GM19397 (cell line): ENCODE results near the gene PRKCE.
"Not testable (repeated sequence)": the region's sequence is repeated elsewhere in the genome, so short reads cannot be mapped to it uniquely, and the experiment has no call there.

Experiments
- ATAC-seq: cut with Tn5 transposase; IDR thresholded peaks from one replicate; pipeline ENCODE4 v1.9.1; 2021; ENCODE audit warnings: mild to moderate bottlenecking, moderate library complexity; ENCODE audit not compliant: unreplicated experiment

The PRKCE gene

DNA sequence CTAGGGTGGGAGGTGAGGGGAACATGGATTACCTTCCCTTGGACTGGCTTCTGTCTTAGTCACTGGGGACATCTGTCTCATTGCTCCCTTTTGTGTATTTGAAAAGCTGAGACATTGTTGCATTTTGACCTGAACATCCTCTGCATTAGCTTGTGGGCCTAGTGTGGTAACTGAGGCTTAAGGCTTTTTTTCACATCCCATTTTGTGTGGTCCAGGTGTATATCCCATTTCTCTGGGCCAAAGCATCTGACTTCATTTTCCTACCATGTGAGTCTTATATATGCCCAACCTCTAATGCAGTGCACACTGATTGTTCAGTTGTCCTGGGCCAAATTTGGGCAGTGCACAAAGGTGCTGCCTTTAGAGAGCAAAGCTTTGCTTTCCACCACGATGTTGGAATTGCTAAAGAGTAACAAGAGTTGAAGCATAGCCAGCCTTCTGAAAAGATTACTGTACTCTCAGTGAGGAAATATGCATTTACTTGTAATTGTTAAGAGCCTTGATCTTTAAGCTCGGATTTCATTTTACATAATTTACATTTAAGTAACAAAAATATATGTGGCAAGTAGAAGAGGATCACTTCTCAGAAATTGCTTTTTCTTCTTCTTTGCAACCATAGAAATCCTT, 13.3 kb downstream of the PRKCE start:
- ATAC-seq, result peak; percentile 48

DNA sequence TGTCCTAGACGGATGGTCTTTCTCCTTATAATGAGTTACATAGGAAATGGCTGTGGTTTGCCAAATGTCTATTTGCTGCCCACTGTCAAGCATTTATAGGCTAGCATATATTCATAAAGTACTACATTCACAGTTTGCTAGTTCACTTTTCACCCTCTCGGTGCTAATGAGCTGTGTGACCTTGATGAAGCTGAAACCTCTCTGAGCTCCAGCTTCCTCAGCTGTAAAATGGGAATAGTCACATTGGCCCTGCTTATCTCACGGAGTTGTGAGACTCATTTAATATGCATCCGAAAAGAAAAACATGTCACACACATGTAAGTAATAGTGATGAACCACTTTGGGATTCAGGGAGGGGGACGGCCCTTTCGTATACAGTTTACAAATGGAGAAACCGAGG, 17.0 kb downstream of the PRKCE start:
- no peak for ATAC-seq

DNA sequence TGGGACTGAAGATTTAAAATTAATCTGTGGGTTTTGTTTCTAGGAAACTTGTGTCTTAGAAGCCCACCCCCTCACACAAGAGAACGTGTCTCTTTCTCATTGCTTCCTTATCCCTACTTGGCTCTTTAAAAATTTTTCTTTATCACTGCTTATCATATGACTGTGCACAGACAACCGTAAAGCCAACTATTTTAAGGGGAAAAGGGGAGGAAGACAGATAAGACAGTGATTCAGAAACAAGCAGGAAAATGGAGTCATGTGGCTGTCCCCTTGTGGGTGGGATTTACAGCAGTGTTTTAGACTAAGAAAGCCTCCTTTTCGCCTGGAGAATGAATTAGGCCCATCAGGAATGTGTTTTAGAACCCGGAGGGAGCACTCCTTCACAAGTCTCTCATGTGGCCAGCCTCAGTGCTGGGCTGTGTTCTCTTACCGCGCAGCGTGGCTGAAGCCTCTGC, 17.6 kb downstream of the PRKCE start:
- ATAC-seq, result no peak

DNA sequence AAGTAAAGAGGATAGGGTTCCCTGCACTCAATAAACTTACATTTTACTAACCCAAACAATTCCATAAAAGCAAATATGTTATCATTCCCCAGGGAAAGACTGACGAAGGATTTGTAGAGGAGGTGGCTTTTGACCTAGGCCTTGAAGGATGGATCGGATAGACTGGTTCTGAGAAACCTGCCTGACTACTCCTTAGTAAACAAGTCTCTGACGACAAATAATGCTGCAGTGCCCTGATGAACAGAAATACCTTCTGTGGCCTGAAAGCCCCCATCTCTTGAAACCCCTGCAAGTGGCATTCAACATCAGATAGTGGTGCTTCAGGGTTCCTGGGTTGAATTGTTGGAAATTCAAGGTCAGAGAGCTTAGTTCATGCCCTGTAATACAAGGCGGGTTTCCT, 19.2 kb downstream of the PRKCE start:
- no peak for ATAC-seq

DNA sequence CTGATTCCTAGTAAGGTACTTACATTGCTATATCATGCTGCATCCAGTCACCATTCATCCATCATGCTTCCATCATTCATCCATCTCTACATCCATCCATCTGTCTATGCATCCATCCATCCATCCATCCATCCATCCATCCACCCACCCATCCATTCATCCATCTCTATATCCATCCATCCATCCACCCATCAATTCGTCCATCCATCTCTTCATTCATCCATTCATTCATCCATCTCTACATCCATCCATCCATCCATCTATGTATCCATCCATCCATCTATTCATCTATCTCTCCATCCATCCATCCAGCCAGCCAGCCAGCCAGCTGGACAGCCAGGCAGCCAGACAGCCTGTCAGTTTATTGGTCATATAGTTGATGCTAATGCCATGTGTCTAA, 20.7 kb downstream of the PRKCE start:
- no peak for ATAC-seq

DNA sequence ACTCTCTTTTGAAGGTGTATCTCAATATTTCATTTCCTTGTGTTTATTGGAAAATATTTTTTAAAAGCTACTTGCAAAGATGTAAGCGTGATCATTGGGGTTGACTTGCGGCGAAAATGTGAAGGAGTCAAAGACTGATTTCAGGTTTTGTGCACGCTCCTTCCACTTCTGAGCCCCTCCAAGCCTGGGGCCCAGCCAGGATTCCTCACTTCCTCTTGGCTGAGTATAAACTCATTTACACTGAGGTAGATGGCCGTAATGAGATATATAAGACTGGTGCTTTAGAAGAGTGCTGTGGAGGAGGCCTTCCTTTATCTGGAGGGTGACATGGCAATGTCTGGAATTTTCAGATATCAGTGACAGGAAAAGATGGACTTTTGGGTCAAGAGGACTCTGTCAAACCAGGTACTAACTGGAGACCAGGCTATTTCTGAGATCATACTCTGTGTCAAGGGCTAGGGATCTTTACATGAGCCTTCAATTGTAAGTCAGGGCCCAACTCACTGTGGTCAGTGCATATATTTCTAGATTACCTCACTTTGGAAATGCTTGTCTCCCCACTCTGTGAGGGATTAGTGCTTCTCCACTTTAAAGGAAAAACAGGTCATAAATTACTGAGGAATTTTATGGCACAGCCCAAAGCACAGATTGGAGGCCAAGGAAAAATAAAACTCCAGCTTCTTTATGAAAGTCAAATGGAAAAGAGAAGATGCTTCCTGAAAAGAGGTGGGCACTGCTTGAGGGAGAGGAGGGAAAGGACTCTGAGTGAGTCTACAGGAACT, 22.8 kb downstream of the PRKCE start:
- no peak for ATAC-seq

DNA sequence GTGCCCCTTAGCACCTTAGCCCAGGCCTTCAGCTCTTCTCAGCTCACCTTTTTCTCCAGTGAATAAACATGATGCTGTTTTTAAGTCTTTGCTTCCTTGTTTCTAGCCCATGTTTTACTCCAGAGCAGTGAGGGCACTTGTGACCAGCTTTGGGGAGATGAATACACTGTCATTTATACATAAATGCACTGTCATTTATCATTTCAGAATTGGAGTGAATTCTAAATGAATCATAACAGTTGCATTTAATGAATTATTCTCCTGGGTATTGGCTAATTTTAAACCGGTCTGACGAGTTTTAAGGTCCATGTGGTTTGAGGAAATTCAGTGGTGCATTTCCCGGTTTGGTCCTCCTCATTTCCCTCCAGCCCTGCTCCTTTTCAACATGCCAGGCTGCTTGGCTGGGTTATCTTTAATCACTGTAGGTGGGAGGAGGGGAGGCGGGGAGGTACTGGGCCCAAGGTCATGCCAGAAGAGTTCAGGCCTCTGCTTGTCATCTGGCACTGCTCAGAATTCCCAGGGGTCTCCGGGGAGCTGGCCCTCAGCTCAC, 23.9 kb downstream of the PRKCE start:
- no peak for ATAC-seq

DNA sequence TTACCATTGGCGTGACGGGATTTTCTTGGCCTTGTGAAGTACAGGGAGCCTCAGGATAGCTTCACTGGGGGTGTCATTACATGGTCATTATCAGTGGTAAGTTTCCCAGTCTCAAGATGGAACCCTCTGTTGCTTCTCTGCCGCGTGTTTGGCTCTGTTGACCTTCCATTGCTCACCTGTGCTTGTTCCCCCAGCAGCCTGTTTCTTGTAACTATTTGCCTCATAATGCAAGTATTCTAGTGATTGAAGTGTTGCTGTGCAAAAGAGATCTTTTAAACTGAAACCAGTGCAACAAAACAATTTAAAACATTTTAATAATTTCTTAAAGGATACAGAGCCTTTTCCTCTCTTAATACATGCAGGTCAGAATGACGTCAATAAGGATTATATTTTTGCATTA, 24.6 kb downstream of the PRKCE start:
- no peak for ATAC-seq

DNA sequence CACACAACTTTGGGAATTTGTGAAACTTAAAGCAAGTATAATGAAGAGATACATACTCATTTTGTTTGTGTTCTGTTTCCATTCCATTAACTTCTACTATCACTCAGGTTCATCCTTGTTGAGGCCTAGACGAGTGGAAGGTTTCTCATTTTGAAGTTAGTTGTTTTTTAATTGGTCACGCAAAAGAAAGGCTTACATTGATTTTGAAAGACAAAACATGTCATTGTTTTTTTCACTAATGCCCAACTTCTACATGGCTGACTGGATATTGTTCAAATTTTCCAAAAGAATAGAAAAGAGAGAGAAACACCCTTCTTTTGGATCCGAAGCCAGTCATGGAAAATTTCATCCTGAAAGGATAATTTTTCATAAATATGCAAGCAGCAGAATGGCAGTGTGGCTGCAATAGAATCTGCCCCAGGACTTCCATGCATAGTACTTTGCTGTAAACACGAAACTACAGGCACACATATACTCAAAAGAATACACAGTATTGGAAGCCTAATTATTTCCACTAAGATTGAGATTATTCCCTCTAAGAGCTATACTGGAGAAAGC, 27.4 kb downstream of the PRKCE start:
- ATAC-seq, result no peak

DNA sequence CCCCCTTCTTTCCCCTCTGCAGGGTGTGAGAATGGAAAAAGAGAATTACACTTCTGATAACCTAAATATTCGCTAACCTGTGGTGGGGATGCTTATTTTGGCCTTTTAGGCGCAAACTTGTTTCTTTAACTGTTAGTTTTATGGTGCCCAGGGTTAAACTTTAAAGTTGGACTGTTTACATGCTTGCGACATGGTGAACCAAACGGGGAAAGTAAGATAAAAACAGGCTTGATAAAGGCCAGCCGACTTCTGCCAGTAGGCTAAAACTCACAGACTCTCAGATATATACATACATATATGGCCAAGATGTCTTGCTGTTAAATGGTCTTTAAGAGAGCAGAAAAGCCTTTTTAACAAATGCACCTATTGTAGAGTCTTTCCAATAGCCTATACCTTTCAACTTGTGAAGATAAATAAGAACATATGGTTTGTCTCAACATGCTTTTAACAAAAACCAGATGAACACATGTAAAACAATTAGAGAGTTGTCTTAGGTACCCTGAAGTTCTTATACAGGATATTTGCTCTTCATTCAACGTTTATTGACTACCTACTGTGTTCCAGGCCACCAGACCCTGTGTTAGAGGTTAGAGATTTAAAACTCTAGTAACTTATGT, 29.0 kb downstream of the PRKCE start:
- no peak for ATAC-seq

DNA sequence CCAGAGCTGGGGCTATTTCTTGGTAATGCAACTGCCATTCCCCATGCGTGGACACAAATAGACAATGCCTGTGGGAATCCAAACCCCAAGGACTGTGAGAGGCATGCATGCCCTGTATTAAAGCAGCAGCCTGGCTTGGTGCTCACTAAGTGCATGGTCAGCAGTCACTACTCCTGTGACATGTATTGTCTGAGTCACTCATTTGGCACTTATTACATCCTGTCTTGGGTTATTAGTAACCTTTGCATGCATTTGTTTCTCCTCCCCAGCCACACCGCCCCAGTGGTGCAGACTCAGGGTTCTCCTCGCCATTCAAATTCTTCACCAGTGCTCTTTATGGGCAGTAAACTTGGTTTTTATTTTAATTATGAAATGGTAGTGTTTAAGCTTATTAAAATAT, 30.2 kb downstream of the PRKCE start:
- peak; percentile 83 for ATAC-seq

DNA sequence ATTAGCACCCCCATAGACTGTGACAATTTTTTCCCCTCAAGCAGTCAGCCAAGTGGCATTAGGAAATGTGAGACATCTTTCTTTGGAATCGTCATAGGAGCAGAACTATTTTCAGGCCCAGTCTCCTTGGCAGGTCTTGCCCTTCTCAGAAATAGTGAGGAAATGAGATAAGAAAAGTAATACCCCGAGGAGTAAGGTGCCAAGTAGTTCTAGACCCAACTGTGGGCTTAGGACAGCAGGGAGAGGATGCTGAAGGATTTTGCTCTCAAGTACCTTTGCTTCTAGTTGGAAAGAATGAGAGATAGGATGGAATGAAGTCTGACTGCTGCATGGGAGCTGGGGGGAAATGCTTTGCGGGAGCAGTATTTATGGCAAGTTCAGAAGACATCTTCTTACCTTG, 31.8 kb downstream of the PRKCE start:
- ATAC-seq, result no peak

DNA sequence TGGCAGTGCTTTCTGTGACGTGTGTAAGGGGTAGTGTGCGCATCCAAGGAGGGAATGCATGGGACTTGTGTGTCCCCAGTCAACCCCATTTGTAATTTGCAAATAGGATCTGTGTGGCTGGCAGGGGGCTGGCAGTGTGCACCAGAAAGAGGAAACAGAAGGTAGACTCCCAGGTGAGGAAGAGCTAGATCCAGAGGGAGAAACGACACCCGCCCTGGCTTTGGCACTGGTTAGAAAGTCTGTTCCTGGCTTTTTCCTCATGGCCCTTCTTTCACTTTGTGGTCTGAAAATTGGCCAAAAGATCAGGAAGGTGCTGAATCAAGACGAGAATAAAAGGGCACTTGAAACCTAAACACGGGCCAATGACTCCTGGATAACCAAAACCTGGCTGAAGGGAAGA, 33.3 kb downstream of the PRKCE start:
- ATAC-seq, result no peak

DNA sequence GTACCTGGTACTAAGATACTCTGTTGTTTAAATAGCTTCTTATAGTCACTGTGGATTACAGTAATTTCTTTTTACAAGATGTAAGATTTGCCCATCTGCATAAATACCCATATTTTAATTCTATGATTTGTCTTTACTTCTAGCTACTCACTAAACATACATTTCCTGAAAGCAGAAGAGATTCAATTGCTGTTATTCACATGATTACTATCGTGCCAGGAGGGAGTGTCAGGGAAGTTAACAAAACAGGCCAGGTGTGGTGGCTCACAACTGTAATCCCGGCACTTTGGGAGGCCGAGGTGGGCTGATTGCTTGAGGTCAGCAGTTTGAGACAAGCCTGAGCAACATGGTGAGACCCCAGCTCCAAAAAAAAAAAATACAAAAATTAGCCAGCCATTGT, 33.8 kb downstream of the PRKCE start:
- ATAC-seq, result no peak

DNA sequence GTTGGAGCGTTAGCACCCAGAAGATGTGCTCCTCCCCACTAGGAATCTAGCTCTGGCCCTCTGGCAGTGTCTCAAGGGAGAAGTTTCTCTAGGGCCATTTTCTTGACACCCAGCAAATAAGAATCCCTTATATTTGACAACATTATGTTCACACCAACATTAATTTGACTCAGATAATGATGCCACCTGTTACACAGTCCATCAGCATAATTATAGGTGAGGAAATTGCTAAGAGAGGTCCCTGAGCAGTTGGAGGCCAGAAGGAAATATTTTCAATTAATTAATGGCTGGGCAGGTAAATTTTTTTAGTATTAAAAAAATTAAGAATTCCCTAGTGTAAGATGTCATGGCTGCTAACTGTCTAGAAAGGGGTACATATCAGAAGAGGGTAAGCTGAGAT, 36.5 kb downstream of the PRKCE start:
- ATAC-seq, result no peak

DNA sequence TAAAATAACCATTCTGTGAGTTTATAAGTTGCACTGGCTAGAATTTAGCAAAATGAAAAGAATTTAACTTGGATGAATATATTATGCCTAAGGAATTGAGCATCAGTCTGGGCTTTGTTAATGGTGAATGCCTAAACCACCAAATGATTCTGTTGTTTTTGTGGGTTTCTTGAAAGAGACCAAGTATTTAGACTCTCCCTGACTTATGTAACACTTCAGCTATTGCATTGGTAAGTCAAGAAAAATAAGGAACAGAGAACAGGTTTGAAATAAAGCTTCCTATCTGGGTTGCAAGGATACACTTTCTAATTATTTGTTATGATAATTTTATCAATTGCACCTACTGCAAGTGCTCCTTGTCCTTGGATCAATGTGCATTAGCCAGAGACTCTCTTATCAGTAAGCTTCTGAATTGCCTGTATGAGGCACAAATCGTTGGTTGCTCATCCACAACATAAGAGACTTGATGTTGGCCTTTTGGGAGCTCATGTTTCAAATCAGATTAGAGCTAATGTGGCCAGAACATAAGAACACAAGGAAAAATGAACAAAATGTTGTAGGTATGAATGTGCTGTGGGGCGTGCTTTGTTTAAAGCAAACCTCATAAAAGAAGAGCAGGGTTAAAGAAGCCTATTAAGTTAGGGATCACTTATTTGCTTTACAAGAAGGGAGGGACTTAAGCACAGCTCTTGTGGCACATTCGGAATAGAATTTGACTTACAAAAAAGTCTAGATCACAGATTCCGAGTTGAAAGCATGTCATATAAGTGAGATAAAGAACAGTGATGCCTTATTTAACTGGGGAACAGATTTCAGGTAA, 37.2 kb downstream of the PRKCE start:
- ATAC-seq, result no peak

DNA sequence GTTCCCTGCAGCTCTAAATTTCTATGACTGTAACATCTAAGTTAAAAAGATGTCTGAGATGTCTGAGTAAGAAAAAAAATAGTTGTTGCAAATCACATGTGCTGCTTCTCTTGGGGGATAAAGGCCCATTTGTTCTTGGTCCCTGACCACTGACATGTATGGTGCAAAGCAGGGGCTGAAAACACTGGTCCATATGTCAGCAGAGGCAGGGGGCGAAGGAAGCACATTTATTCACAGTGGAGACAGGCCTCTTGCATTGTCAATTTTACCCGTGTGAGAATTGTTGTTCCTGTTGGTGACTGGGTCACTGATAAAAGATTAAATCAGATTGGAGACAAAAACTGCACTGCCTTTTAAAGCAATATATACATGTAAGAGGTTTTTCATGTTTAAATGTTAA, 38.8 kb downstream of the PRKCE start:
- ATAC-seq, result no peak

DNA sequence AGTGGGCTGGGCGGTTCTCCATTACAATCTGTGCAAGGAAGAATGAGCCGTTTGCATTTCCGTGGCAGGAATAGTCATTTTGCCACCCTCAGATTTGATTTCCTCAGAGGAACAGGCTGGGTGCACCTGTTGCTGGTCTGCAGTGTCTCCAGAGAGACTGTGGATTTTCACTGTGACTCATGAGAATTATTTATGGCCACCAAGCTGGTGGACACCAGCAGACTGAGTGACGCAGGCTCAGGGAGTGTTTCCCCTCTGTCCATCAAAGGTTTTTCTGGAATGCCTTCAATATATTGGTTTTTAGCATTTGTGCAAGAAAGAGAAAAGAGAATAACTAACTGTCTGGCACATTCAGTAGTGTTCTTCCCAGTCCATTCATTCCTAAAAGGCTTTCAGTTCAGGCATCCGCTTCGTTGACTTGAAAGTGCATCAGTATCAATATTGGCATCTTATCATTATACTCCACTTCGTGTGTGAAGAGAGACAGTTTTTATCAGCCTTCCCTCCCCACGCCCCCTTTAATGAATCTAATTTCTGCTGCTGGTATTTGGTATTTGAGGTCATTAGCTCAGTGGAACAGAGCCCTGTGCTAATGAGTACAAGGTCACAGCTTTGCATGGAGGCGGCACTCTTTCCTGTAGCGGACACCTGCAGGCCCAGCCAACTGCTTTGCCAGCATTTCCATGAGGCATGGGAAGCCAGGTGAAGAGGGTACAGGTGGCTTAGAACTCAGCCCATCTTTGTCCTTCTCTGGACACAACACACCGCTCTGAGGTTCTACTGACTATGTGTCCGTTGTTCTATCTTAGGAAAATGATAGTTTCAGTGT, 39.9 kb downstream of the PRKCE start:
- ATAC-seq, result peak; percentile 65

DNA sequence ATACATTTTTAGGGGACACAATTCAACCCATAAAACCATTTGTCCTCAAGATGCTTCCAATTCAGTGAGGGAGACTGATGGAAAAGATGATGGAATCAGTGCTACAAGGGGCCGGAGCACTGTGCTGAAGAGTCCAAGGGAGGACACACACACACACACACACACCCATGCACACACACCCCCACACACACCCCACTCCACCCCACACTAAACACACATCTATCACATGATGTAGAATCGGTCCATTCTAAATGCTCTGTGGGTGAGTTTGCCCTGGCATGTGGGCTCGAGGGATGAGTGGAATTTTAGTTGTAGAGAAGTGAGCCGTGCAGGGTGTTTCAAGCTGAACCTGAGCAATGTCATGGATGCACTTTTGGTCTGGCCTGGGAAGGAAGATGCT, 41.1 kb downstream of the PRKCE start:
- no peak for ATAC-seq

DNA sequence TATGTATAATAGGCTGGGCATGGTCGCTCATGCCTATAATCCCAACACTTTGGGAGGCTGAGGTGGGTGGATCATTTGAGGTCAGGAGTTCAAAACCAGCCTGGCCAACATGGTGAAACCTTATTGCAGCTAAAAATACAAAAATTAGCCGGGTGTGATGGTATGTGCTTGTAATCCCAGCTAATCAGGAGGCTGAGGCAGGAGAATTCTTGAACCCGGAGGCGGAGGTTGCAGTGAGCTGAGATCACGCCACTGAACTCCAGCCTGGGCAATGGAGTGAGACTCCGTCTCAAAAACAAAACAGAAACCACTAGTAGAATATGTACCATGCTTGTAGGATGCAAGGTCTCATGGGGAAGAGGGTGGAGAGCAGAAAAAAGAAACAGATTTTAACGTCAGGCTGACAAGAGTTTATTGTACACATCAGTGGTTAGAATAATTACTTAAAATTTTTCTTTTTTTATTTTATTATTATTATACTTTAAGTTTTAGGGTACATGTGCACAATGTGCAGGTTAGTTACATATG, 44.1 kb downstream of the PRKCE start:
- ATAC-seq, result not testable (repeated sequence)
